Myocyte (in vitro differentiated cells): ENCODE data around the gene RXRB. TPM values are rescaled to one million over a fixed set of nuclear protein-coding genes. Genes with fewer than 3 reads are reported as not detected.

Source experiments
- DNase-seq: peaks from one replicate; pipeline ENCODE4 v3.0.0-alpha.2; 2012; ENCODE audit warnings: low read depth
- total RNA-seq: library from RNA; depleted of rRNA; stranded (reverse); fragments of >200 nt; gene quantifications from 2 replicates; pipeline ENCODE4 v1.2.3, GENCODE V29; 2014

The RXRB gene
- total RNA-seq, 1 donor from 2014 or later, result 36.9 TPM

DNA sequence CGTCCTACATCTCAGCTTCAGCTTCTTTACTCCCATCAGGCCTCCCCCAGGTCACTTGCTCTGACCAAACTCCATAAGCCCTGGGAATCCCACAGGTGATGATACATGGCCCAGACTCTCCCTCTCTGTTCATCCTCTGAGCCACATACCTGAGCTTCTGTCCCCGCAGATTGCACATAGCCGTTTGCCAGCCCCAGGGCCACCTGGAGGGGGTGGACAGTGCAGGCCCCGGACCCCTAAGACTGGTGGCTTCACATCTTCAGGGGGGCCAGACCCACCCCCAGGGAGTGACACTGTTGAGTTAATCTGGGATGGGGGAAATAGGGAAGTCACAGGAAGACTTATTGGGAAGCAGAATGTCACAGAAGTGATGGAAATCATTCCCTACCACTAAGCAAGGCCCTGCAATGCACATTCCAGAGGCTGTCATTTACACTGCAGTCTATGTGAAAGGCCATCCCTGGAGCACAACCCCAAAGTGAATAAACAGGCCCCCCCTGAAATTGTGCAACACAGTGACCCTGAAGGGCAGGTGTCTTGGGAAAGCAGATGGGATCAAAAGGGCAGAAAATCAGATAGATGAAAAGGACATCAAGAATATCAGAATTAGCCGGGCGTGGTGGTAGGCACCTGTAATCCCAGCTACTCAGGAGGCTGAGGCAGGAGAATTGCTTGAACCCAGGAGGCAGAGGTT, 2.2 kb downstream of the RXRB start:
- DNase-seq, result no peak

DNA sequence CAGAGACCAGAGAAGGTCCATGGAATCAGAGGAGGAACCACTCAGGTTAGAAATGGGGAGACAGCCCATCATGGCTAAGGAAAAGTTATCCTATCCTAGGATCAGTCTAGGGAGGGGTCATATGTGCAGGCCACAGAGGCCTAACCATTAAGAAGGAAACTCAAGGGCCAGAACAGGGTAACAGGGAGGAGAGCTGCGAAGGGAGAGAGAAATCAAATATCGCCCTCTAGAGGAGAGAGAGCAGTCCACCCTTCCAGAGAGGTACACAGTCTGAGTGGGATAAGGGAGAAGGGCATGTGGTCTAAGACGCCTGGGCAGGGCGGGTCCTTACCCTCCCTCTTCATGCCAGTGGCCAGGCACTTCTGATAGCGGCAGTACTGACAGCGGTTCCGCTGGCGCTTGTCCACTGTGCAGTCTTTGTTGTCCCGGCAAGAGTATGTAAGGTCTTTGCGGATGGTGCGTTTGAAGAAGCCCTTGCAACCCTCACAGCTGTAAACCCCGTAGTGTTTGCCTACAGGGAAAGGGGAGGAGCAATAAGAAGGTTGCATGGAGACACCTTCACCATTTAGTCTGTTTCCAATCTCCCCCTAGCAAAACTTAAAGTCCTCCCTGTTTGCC, 2.9 kb downstream of the RXRB start:
- peak; percentile 83 for DNase-seq

DNA sequence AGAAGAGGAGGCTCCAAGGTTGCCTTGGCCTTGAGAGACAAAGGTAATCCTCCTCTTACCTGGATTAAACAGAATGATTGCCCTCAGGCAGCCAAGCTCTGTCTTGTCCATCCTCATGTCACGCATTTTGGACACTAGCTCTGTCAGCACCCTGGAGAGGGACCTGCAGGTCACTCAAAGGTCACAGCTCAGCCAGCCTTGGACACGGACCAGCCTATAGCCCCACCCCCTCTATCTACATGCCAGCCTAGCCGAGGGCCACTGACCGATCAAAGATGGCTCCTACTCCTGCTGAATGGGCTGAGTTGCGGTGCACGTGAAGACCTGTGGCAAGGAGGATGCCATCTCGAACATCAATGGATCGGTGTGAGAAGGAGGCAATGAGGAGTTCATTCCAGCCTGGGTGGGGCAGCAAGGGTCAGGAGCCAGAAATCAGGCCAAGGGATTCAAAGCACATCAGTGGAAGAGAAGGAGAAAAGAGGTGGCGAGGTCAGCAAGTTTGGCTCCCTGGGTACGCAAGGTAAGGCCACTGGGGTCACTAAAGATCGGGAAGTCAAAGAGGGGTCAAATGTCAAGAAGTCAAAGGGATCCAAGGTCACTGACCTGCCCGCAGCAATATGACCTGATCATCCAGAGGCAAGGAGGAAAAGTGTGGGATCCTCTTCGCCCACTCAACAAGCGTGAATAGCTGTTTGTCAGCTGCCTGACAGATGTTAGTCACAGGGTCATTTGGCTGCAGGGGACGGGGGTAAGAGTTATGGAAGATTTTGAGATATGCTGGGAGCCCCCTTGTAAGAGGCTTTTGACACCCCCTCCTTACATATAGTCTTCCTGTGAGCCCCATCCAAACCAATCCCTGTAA, 4.9 kb downstream of the RXRB start:
- DNase-seq, result no peak

- DNase-seq, result no peak
These were observed 6.0 kb downstream of the RXRB start for GRCh38 chr6:33194431-33194979.

GRCh38 chr6:33193619-33194018, 6.8 kb downstream of the RXRB start:
- DNase-seq, result no peak

GRCh38 chr6:33192671-33193602, 7.5 kb downstream of the RXRB start:
- DNase-seq, result no peak

- peak; percentile 21 for DNase-seq
These were observed 8.3 kb downstream of the RXRB start, which contains the start of gene COL11A2 for GRCh38 chr6:33192105-33192646. Gene COL11A2, minus strand, starts transcription at chr6:33192467. Its CDS starts 227 bp downstream, at chr6:33192240.

DNA sequence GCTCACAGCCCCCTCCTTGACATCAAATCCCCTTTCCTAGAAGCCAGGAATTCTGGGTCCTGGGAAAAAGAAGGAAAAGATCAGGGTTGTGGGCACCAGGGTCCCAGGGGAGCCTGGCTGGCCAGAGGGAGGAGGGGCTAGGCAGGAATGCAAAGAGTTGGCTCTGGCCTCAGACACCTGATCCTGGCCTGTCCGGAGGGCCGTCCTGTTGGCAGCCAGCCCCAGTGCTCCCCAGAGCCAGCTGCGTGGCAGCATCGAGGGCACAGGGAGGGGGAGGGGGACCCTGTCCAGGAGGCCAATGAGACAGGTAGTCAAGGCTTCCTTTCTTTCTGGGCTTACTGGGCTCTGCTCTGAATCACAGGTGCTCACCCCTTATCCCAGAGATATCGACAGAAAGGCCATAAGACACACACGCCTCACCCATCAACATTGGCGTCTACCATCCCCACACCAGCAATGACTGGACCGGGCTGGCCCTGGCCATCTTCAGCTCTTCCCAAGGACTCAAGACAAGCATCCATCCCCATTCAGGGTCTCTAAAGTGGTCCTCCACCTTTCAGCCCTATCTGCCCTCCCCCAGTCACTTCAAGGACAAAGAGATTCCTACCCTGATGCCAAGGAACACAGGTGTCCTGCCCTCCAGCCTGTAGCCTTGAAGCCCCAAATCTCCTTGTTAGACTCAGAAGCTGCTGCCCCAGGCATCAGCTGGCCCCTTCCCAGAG, 8.9 kb downstream of the RXRB start:
- peak; percentile 80 for DNase-seq

GRCh38 chr6:33190504-33191107, 9.9 kb downstream of the RXRB start:
- DNase-seq, result no peak

DNA sequence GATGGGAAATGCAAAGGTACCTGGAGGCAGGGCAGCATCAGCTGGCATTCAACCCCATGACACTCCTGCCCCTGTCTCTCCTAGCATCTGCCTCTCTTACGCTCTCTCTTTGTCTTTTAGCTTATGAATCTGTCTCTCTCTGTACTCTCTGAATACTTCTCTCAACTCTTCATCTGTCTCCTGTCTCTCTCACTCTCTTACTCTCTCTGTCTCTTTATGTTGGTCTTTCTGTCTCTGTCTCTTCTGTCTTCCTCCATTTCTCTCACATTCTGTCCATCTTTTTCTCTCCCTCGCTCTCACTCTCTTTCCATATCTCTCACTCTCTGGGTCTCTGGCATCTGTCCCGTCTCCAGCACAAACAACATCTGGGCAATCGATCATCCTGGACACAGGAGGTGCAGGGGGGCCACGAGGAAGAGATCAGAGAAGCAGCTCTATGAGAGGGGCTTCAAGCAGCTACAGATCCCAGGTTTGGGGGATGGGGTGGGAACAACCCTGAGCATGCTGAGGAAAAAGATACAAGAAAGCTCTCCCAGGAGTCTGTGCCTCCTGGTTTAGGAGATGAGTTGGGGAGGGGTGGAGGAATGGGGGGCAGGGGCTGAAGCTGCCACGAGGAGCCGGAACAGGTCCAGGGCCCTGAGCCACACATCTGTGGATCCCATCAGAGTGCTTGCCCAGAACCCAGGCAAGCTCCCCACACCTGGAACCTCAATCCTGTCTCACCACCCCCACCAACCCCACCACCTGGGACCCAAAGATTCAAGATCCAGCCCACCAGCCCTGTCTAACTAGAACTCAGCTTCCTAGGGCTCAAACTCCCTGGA, 10.6 kb downstream of the RXRB start:
- DNase-seq, result no peak

- DNase-seq, result no peak
These were observed 11.3 kb downstream of the RXRB start for GRCh38 chr6:33189164-33189563.

DNA sequence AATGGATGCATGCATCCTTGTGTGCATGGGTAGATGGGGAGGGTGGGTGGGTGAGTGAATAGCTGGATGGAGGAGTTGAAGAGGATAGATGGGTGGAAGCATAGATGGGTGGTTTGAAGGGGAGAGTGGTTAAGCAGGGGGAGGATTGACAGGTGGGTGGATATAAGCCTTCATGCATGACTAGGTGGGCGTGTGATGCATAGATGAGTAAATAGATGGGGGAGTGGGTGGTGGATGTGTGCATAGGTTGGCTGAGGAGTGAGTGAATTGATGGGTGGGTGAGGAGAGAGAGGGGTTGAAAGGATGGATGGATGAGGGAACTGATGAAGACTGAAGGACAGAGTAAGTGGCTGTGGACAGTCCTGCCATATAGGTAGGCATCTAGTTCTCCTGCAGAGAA, 12.7 kb downstream of the RXRB start:
- DNase-seq, result no peak

DNA sequence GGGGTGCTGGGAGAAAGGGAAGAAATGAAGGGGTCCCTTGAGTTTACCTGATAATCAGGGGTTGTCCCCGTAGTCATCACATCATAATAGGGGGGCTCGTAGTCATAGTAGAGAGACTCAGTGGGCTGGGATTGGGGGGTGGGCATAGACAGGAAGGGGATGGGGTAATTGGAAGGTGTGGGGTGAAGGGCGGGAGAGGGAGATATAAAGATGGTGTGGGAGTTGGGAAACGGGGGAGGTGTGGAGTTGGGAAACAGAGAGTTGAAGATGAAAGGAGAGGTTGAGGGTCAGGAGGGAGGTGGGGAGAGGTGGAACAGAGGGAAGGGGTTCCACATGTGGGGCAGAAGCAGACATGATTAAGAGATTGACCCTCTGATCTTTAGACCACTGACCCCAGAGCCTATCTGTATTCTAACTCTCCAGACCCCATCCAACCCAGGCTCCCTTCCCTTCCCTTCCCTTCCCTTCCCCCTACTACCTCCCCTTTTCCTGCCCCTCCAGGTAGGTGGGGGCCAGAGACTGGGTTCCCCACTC, 14.7 kb downstream of the RXRB start:
- DNase-seq, result no peak

DNA sequence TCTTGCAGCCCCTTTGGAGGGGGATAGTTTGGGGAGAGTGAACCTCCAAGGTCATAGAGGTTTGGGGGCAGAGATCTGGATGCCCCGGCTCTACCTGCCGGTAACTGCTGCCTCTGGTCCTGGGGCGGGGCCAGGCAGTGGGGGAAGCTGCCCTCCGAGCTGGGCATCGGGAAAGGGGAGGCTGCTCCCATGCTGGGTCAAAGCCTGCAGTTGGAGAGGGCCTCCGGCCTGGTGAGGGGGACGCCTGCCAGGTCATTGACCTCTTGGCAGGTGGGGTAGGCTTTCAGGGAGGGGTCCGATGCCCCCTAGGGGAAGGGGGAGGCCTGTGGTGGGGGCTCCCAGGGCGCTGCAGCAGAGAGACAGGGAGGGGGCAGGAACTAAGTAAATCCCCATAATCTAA, 15.3 kb downstream of the RXRB start:
- DNase-seq, result no peak

- DNase-seq, result no peak
These were observed 17.3 kb downstream of the RXRB start for GRCh38 chr6:33183071-33183683.

GRCh38 chr6:33181141-33181540, 19.3 kb downstream of the RXRB start:
- DNase-seq, result no peak

GRCh38 chr6:33178755-33179475, 21.6 kb downstream of the RXRB start:
- no peak for DNase-seq
